Measurements from ENCODE around the gene N4BP2. TPM values are rescaled to one million over a fixed set of nuclear protein-coding genes. Genes with fewer than 3 reads are reported as not detected.

The N4BP2 gene
- total and polyA plus RNA-seq, 2 of the 8 experiments (the other 6 are each of a cell fraction or from before 2014, with no cell fraction given), result 4.4 to 44.7 TPM

- peak overlapping the region; percentile 52 for H3K18ac ChIP-seq (ENCODE audit: extremely low read depth, low read length)
- no peak for TF ChIP-seq RFX5 (IDR thresholded peaks at IDR 0.05; ENCODE audit: borderline replicate concordance, low read depth, low read length)
- no peak for TF ChIP-seq MAX (IDR thresholded peaks at IDR 0.05)
- TF ChIP-seq SAP30 (IDR thresholded peaks at IDR 0.05; ENCODE audit: insufficient read depth, insufficient replicate concordance, low read length), result no peak
- no peak for TF ChIP-seq EGR1 (IDR thresholded peaks at IDR 0.05; ENCODE audit: borderline replicate concordance, low read depth, low read length)
- peak; percentile 91 for TF ChIP-seq KDM1A (IDR thresholded peaks at IDR 0.05; ENCODE audit: borderline replicate concordance, low read length)
- TF ChIP-seq GTF2F1 (IDR thresholded peaks at IDR 0.05; ENCODE audit: borderline replicate concordance, low read depth, low read length), result no peak
- no peak for TF ChIP-seq CBX8 (IDR thresholded peaks at IDR 0.05; ENCODE audit: borderline replicate concordance, low read depth, low read length)
- no peak for TF ChIP-seq KDM5A (IDR thresholded peaks at IDR 0.05; ENCODE audit: low read length)
- no peak for TF ChIP-seq TCF12 (IDR thresholded peaks at IDR 0.05; ENCODE audit: low read depth, low read length)
- 0 out of 4 replicates have a peak, but pooled peaks of 1 of the 2 experiments have one; percentile 56 for TF ChIP-seq HDAC2 (IDR thresholded peaks at IDR 0.05; ENCODE audit: borderline replicate concordance in 1 of 2, low read depth in 2 of 2, low read length in 2 of 2)
Observed at GRCh38 chr4:40195182-40196177, 138.8 kb downstream of the N4BP2 start.

More at GRCh38 chr4:40195182-40196177, 138.8 kb downstream of the N4BP2 start:
- FAIRE-seq (no peak), DNase-seq (ENCODE audit: low read depth in 1 of 2, low spot score in 2 of 2) (no peak)
- Histone ChIP-seq H4K91ac (replicated peaks; ENCODE audit: insufficient read length, low read length) (peak overlapping the region; percentile 25), H3K4ac (replicated peaks; ENCODE audit: insufficient read length, low read depth, low read length) (no peak overlapping the region), H2BK15ac (ENCODE audit: low read length) (no peak overlapping the region), H2BK20ac (ENCODE audit: low read length) (peak overlapping the region; percentile 23; the same call in 1 of the 2 replicates), H3K4me2 (ENCODE audit: insufficient read depth in 1 of 2, low read depth in 2 of 2, low read length in 2 of 2) (peak overlapping the region in 1 of 2 experiments; percentile 44; a peak in 2 of 4 replicates), H2BK12ac (ENCODE audit: low read depth, low read length) (no peak overlapping the region), H3K23me2 (ENCODE audit: low read depth, low read length) (no peaks in the 10 kb centered on the region), H3K27ac (ENCODE audit: low read depth, low read length) (0 out of 2 replicates have a peak overlapping the region, but pooled peaks have one; percentile 88), H4K8ac (ENCODE audit: extremely low read depth, insufficient read depth, low read length) (no peak overlapping the region), H3K14ac (ENCODE audit: insufficient read length) (no peak overlapping the region), H4K5ac (ENCODE audit: insufficient read length, low read depth, low read length) (no peak overlapping the region), H2AK5ac (ENCODE audit: low read depth, low read length) (no peak overlapping the region), H3K56ac (replicated peaks; ENCODE audit: insufficient read length, low read depth, low read length) (no peak overlapping the region), H4K20me1 (replicated peaks in 1 of 2; ENCODE audit: control insufficient read depth in 1 of 2, insufficient read depth in 2 of 2, low read length in 2 of 2) (no peaks in the 10 kb centered on the region), H2BK5ac (ENCODE audit: low read depth, low read length) (no peak overlapping the region), H2AFZ (ENCODE audit: low read length) (0 out of 2 replicates have a peak overlapping the region, but pooled peaks have one; percentile 74), H2BK120ac (replicated peaks; ENCODE audit: low read depth, low read length) (peak overlapping the region; percentile 40), H3K9ac (replicated peaks in 1 of 4; ENCODE audit: extremely low read depth in 1 of 4, low read depth in 3 of 4, low read length in 3 of 4) (no peak overlapping the region; a peak in 1 of 7 replicates), H3K4me1 (replicated peaks in 1 of 4; ENCODE audit: control insufficient read depth in 3 of 4, insufficient read depth in 4 of 4, low read length in 3 of 4) (peaks cover 8 to 40% (median 24%) of the 10 kb centered on the region in 4 experiments), H3K4me3 (ENCODE audit: extremely low read depth in 1 of 4, insufficient read depth in 2 of 4, low read depth in 3 of 4, low read length in 4 of 4) (no peak overlapping the region), H3K36me3 (ENCODE audit: control insufficient read depth in 2 of 4, insufficient read depth in 4 of 4, low read length in 3 of 4) (no peaks in the 10 kb centered on the region), H3K79me2 (ENCODE audit: control insufficient read depth in 1 of 2, insufficient read depth in 2 of 2, low read length in 2 of 2) (peaks cover 0 to 9% of the 10 kb centered on the region in 2 experiments; a peak in 1 of 4 replicates), H3K79me1 (ENCODE audit: low read depth, low read length) (no peaks in the 10 kb centered on the region), H3K23ac (ENCODE audit: insufficient read length) (no peak overlapping the region), H3K27me3 (replicated peaks in 1 of 4; ENCODE audit: control insufficient read depth in 3 of 4, extremely low read depth in 1 of 4, insufficient read depth in 3 of 4, low read length in 3 of 4) (no peaks in the 10 kb centered on the region), H3K9me3 (ENCODE audit: insufficient read depth in 2 of 2, low read depth in 1 of 2, low read length in 1 of 2) (no peaks in the 10 kb centered on the region)
- 86% methylated on average over 10 of the region's 10 CpGs; no CpG with 5 or more reads in 1 of the 2 experiments for WGBS, 2 experiments (ENCODE audit: extremely low coverage in 1 of 2, insufficient coverage in 1 of 2, insufficient read length in 1 of 2, insufficient replicate concordance in 2 of 2, low coverage in 1 of 2, low lambda C conversion rate in 2 of 2, missing lambda C conversion rate in 1 of 2)
- POLR2A ChIA-PET (ENCODE audit: partially characterized antibody), result no interaction called here
- CTCF ChIA-PET (ENCODE audit: partially characterized antibody), result interaction anchor here (0.6 to 0.7 kb wide), 4 partner anchors 36 to 144 kb away, joined by 3 to 5 read pairs (median 3); no protein-coding TSS in a partner anchor
